ENCODE data around the gene NCOR1.

DNA sequence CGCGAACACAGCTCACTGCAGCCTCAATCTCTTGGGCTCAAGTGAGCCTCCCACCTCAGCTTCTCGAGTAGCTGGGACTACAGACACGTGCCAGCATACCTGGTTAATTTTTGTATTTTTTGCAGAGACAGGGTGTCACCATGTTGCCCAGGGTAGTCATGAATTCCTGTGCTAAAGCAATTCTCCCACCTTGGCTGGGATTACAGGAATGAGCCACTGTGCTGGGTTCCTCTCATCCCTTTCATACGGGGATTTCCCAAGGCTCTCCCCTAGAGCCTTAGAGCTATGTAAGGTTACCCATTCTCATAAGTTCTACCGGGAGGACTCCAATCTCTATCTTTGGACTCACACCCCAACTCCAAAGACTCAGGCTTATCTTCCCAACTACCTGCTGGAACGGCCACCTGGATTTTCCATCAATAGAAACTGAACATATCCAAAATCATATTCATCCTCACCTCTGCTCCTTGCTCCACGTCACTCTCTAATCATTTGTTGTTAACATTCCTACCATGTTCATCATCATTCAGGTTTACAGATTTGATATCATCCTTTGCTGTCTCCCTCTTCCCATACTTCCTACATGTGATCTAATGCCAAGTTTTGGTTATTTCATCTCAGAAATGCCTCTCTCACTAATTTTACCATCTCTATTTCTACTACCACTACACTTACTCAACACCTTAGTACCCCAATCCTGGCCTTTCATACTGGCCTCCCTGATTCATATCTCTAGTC, 92.5 kb downstream of the NCOR1 start:
- TF ChIP-seq CTCF (IDR thresholded peaks at IDR 0.05): no peak
- no peak for TF ChIP-seq POLR2A (IDR thresholded peaks at IDR 0.05)
